Pancreas (tissue), 10 donors: ENCODE results near the gene PTPRU. TPM values are rescaled to one million over a fixed set of nuclear protein-coding genes. Genes with fewer than 3 reads are reported as not detected.

Experiments
- ATAC-seq, 4 donors: fragments of 200-7000 bp; cut with Tn5 transposase; one replicate each; pipeline versions ENCODE4 v1.8.0 to v1.9.1; 2020; ENCODE audit warnings: mild to moderate bottlenecking in 4 of 4, moderate library complexity in 4 of 4
- DNase-seq, 6 donors: peaks; one replicate each; pipeline ENCODE4 v3.0.0-alpha.2; 2020
- FAIRE-seq: peaks from 2 replicates; lab custom pipeline; 2012; peaks lifted over from hg19 to GRCh38; lab: Jason Lieb, UNC
- H3K27ac ChIP-seq, 4 donors: fragments of 200-600 bp; sonication (generic); 1 replicate in 3 of 4; 2 replicates in 1 of 4; pipeline versions ENCODE4 v1.5.0 to v1.8.0; 2020
- H3K27me3 ChIP-seq, 4 donors: fragments of 200-600 bp; one replicate each; pipeline ENCODE4 v1.8.0; 2021
- H3K36me3 ChIP-seq, 3 donors: fragments of 200-600 bp; sonication (generic) in 1 of 3; one replicate each; pipeline versions ENCODE4 v1.5.0 to v1.8.0; 2020 to 2021
- H3K4me1 ChIP-seq, 3 donors: fragments of 200-600 bp; one replicate each; pipeline ENCODE4 v1.8.0; 2021
- H3K4me3 ChIP-seq, 4 donors: fragments of 200-600 bp; sonication (generic) in 2 of 4; one replicate each; pipeline versions ENCODE4 v1.5.0 to v1.8.0; 2020 to 2021
- H3K9me3 ChIP-seq, 4 donors: fragments of 200-600 bp; one replicate each; pipeline ENCODE4 v1.8.0; 2021
- WGBS, 2 donors: extraction: QIAGEN DNeasy Blood & Tissue Kit; methylation state at CpG; one replicate each; pipeline ENCODE4 v1.1.7; 2013; 5-methylcytosine and 5-hydroxymethylcytosine counted together
- intact Hi-C, 3 donors: fragments of 100-400 bp; cut with DNase I; formaldehyde crosslinking; loops; one replicate each; pipeline versions ENCODE4 v1.11.1 to v1.14.2; 2022
- polyA plus RNA-seq, 2 donors: library from polyadenylated mRNA; stranded (reverse); fragments of 200-250 nt; gene quantifications; one replicate each; pipeline ENCODE4 v1.2.3, GENCODE V29; 2013
- total RNA-seq, 6 donors: library from RNA; stranded (reverse); fragmentation: NEBNext Ultra II Directional in 4 of 6; extraction: Animal tissue kit (Norgen Biotek cat#: 25700) in 4 of 6; gene quantifications; one replicate each; pipeline versions ENCODE4 v1.2.1 to v1.2.4, GENCODE V29; 2021 to 2023
- TF ChIP-seq, protein P1 (sequence below), 4 donors: fragments of 200-600 bp; sonication (generic) in 3 of 4; IDR thresholded peaks; one replicate each; pipeline versions ENCODE4 v1.5.0 to v1.8.0; 2021; ENCODE audit warnings: antibody characterized with exemption in 4 of 4
- donor health status: healthy with polysubstance abuse.
- donor health status: DM: no; HTN: no; CAD: no; lungs with moderate emphysema.
- donor health status: DM: no; HTN: no; CAD: no.
- donor health status: control.
- donor health status: control.
- donor health status: Bipolar disorder and iron deficiency.
- donor health status: DM: yes; HTN: yes; CAD: no.
- donor health status: DM: no; HTN: no; CAD: no.
- donor health status: DM: no; HTN: no; CAD: no.
- donor health status: DM: yes; HTN: yes; CAD: no.

The PTPRU gene
- total and polyA plus RNA-seq, 8 donors: 12.3 to 20.9 (median 15.2) TPM

- FAIRE-seq (no peak), DNase-seq (peak in 1 of 6 donors; percentile 35), ATAC-seq (peak in 1 of 4 donors; percentile 24)
- Histone ChIP-seq H3K27me3 (no peaks in the 10 kb centered on the region), H3K36me3 (peaks cover 0 to 6% (median 0%) of the 10 kb centered on the region in 3 donors), H3K9me3 (no peaks in the 10 kb centered on the region), H3K4me3 (no peak overlapping the region), H3K27ac (no peak overlapping the region), H3K4me1 (peaks cover 0 to 4% (median 3%) of the 10 kb centered on the region in 3 donors)
- 60 to 69% methylated on average over 5 of the region's 5 CpGs for WGBS, 2 donors
- TF ChIP-seq, protein P1, sequence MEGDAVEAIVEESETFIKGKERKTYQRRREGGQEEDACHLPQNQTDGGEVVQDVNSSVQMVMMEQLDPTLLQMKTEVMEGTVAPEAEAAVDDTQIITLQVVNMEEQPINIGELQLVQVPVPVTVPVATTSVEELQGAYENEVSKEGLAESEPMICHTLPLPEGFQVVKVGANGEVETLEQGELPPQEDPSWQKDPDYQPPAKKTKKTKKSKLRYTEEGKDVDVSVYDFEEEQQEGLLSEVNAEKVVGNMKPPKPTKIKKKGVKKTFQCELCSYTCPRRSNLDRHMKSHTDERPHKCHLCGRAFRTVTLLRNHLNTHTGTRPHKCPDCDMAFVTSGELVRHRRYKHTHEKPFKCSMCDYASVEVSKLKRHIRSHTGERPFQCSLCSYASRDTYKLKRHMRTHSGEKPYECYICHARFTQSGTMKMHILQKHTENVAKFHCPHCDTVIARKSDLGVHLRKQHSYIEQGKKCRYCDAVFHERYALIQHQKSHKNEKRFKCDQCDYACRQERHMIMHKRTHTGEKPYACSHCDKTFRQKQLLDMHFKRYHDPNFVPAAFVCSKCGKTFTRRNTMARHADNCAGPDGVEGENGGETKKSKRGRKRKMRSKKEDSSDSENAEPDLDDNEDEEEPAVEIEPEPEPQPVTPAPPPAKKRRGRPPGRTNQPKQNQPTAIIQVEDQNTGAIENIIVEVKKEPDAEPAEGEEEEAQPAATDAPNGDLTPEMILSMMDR (IDR thresholded peaks at IDR 0.05): no peak
- intact Hi-C loops: no loop called here
These were observed 20.1 kb downstream of the PTPRU start for GRCh38 chr1:29256394-29256793.

GRCh38 chr1:29256979-29257804 lies 20.9 kb downstream of the PTPRU start:
- Histone ChIP-seq H3K4me3 (no peak overlapping the region), H3K27me3 (no peaks in the 10 kb centered on the region), H3K4me1 (peaks cover 0 to 4% (median 3%) of the 10 kb centered on the region in 3 donors), H3K27ac (no peak overlapping the region), H3K36me3 (peaks cover 0 to 6% (median 0%) of the 10 kb centered on the region in 3 donors), H3K9me3 (no peaks in the 10 kb centered on the region)
- ATAC-seq (peak; percentile 26 to 62 (median 44)), DNase-seq (peak in 4 of 6 donors; percentile 40 to 68 (median 56)), FAIRE-seq (no peak)
- TF ChIP-seq, protein P1 (IDR thresholded peaks at IDR 0.05): no peak
- intact Hi-C loops: no loop called here
- 52 to 56% methylated on average over 11 of the region's 11 CpGs for WGBS, 2 donors

GRCh38 chr1:29258189-29258975 lies 22.1 kb downstream of the PTPRU start:
- Histone ChIP-seq H3K27ac (no peak overlapping the region), H3K27me3 (no peaks in the 10 kb centered on the region), H3K4me3 (no peak overlapping the region), H3K4me1 (peaks cover 0 to 4% (median 3%) of the 10 kb centered on the region in 3 donors), H3K9me3 (no peaks in the 10 kb centered on the region), H3K36me3 (peaks cover 0 to 6% (median 0%) of the 10 kb centered on the region in 3 donors)
- ATAC-seq (no peak), FAIRE-seq (no peak), DNase-seq (peak in 1 of 6 donors; percentile 41)
- TF ChIP-seq, protein P1 (IDR thresholded peaks at IDR 0.05): no peak
- WGBS, 2 donors: 93 to 94% methylated on average over 16 of the region's 16 CpGs
- intact Hi-C loops: no loop called here

DNA sequence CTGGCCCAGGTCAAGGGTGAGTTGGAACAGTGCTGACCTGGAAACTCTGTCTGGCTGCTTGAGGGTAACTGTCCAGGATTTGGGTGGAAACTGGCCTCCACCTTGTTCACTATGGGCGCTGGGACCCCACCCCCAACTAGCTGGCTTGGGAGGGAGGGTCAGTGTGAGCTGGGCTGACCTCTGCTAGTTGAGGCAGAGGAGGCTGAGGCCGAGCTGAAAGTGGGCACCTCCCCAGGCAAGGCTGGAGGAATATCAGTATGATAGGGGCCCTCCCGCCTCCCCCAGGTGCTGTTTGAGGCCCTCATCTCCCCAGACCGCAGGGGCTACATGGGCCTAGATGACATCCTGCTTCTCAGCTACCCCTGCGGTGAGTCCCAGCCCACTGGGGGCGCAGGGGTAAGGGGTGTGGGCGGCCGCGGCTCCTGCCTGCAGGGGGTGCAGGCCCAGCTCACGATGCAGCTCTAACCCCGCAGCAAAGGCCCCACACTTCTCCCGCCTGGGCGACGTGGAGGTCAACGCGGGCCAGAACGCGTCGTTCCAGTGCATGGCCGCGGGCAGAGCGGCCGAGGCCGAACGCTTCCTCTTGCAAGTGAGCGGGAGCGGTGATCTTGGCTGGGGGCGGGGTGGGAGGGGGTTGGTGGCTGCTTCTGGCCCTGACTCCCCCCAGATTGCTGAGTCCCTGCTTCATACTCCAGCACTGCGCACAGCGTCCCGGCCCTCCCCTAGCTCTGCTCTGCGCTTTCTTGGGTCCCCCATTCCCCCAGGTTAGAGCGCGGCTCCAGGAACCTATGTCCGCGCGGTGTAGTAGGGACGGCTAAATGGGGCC lies 22.9 kb downstream of the PTPRU start:
- no peak overlapping the region for H3K27ac ChIP-seq
- H3K36me3 ChIP-seq: peaks cover 0 to 6% (median 0%) of the 10 kb centered on the region in 3 donors
- TF ChIP-seq, protein P1 (IDR thresholded peaks at IDR 0.05): no peak
- WGBS, 2 donors: 59 to 62% methylated on average over 34 to 38 of the region's 38 CpGs
- peaks cover 0 to 4% (median 3%) of the 10 kb centered on the region in 3 donors for H3K4me1 ChIP-seq
- H3K9me3 ChIP-seq: no peaks in the 10 kb centered on the region
- H3K27me3 ChIP-seq: no peaks in the 10 kb centered on the region
- DNase-seq (peak in 1 of 6 donors; percentile 51), FAIRE-seq (no peak), ATAC-seq (peak in 3 of 4 donors; percentile 19 to 31 (median 21))
- H3K4me3 ChIP-seq: peak overlapping the region in 2 of 4 donors; percentile 23 to 47
- intact Hi-C loops: no loop called here
